Stimulated activated naive CD8-positive, alpha-beta T cell treated with anti-CD3 and anti-CD28 coated beads, Interleukin-15, Interleukin-2, amounts not matched to agents 100 U/mL and 50 U/mL, for 24 hours (primary cell): ENCODE results near the gene QRFP.
A peak's percentile ranks its signal among the peaks of the same experiment; 100 is the strongest.

Experiments
- ATAC-seq: fragments of 150-1000 bp; cut with Tn5 transposase; one replicate; pipeline ENCODE4 v1.10.0; 2021
- DNase-seq: peaks from one replicate; pipeline ENCODE4 v3.0.0; 2021

QRFP gene

GRCh38 chr9:130904070-130905044 lies 7.7 kb upstream of the QRFP start:
- DNase-seq (no peak), ATAC-seq (no peak)

- no peak for DNase-seq
- ATAC-seq: peak; percentile 1
These were observed 6.8 kb upstream of the QRFP start for GRCh38 chr9:130903194-130904069.

GRCh38 chr9:130902204-130903185 lies 5.9 kb upstream of the QRFP start:
- DNase-seq: no peak
- no peak for ATAC-seq

GRCh38 chr9:130901498-130902203 lies 5.0 kb upstream of the QRFP start:
- DNase-seq (no peak), ATAC-seq (no peak)

GRCh38 chr9:130900701-130901497 lies 4.3 kb upstream of the QRFP start:
- DNase-seq: no peak
- ATAC-seq: no peak

- no peak for ATAC-seq
- DNase-seq: no peak
These were observed 2.6 kb upstream of the QRFP start for GRCh38 chr9:130899051-130899748.

GRCh38 chr9:130898552-130898852 lies 1.9 kb upstream of the QRFP start:
- ATAC-seq (no peak), DNase-seq (no peak)

- no peak for ATAC-seq
- no peak for DNase-seq
These were observed 1.4 kb upstream of the QRFP start for GRCh38 chr9:130897848-130898551.

GRCh38 chr9:130897105-130897751 lies 616 bp upstream of the QRFP start:
- DNase-seq (no peak), ATAC-seq (no peak)

- no peak for ATAC-seq
- no peak for DNase-seq
These were observed 955 bp downstream of the QRFP start for GRCh38 chr9:130895481-130896232.

- no peak for ATAC-seq
These were observed 1.6 kb downstream of the QRFP start for GRCh38 chr9:130895038-130895437.

GRCh38 chr9:130894546-130894945 lies 2.1 kb downstream of the QRFP start:
- no peak for DNase-seq
- no peak for ATAC-seq

More at GRCh38 chr9:130895038-130895437, 1.6 kb downstream of the QRFP start:
- no peak for DNase-seq

- no peak for ATAC-seq
These were observed 3.1 kb downstream of the QRFP start for GRCh38 chr9:130893341-130894101.

GRCh38 chr9:130892477-130893304 lies 3.9 kb downstream of the QRFP start:
- DNase-seq: no peak
- no peak for ATAC-seq

More at GRCh38 chr9:130893341-130894101, 3.1 kb downstream of the QRFP start:
- no peak for DNase-seq

GRCh38 chr9:130891688-130892476 lies 4.7 kb downstream of the QRFP start:
- ATAC-seq (no peak), DNase-seq (no peak)
